Umbilical cord (tissue), 2 donors: Measurements from ENCODE around the gene REEP1. TPM values are rescaled to one million over a fixed set of nuclear protein-coding genes. Genes with fewer than 3 reads are reported as not detected.

Experiments
- DNase-seq: peaks from one replicate; pipeline ENCODE4 v3.0.0-alpha.2; 2015; ENCODE audit warnings: low spot score
- total RNA-seq: library from RNA; depleted of rRNA; stranded (reverse); fragments of >200 nt; gene quantifications from one replicate; pipeline ENCODE4 v1.2.3, GENCODE V29; 2014; ENCODE audit warnings: low replicate concordance; ENCODE audit not compliant: insufficient read depth

The REEP1 gene
- total RNA-seq, 1 donor from 2014 or later: 4.1 TPM

- DNase-seq: no peak
These were observed 29.1 kb downstream of the REEP1 start for GRCh38 chr2:86308356-86308755.

GRCh38 chr2:86307431-86307830 is 30.0 kb downstream of the REEP1 start:
- no peak for DNase-seq

GRCh38 chr2:86305915-86306254 is 31.5 kb downstream of the REEP1 start:
- DNase-seq: no peak

- DNase-seq: no peak
These were observed 32.1 kb downstream of the REEP1 start for GRCh38 chr2:86305195-86305914.

GRCh38 chr2:86304416-86304815 is 33.0 kb downstream of the REEP1 start:
- DNase-seq: no peak

GRCh38 chr2:86302320-86302719 is 35.1 kb downstream of the REEP1 start:
- no peak for DNase-seq

- no peak for DNase-seq
These were observed 35.7 kb downstream of the REEP1 start for GRCh38 chr2:86301711-86302202.

GRCh38 chr2:86301009-86301408 is 36.4 kb downstream of the REEP1 start:
- peak; percentile 58 for DNase-seq

- DNase-seq: no peak
These were observed 36.9 kb downstream of the REEP1 start for GRCh38 chr2:86300496-86300895.

GRCh38 chr2:86298411-86299390 is 38.7 kb downstream of the REEP1 start:
- peak; percentile 12 for DNase-seq

GRCh38 chr2:86297382-86298147 is 39.9 kb downstream of the REEP1 start:
- no peak for DNase-seq

GRCh38 chr2:86296947-86297346 is 40.5 kb downstream of the REEP1 start:
- DNase-seq: no peak

GRCh38 chr2:86295066-86295465 is 42.4 kb downstream of the REEP1 start:
- DNase-seq: no peak

GRCh38 chr2:86293612-86294011 is 43.8 kb downstream of the REEP1 start:
- DNase-seq: no peak

GRCh38 chr2:86292571-86293515 is 44.6 kb downstream of the REEP1 start:
- DNase-seq: no peak

GRCh38 chr2:86291328-86291662 is 46.1 kb downstream of the REEP1 start:
- DNase-seq: no peak

GRCh38 chr2:86290596-86291327 is 46.7 kb downstream of the REEP1 start:
- DNase-seq: no peak

- peak; percentile 21 for DNase-seq
These were observed 50.9 kb downstream of the REEP1 start for GRCh38 chr2:86286516-86286915.

- no peak for DNase-seq
These were observed 51.4 kb downstream of the REEP1 start for GRCh38 chr2:86285981-86286380.

GRCh38 chr2:86285571-86285970 is 51.9 kb downstream of the REEP1 start:
- DNase-seq: peak; percentile 26
